HCT116 (cell line): ENCODE results near the gene KAZN. TPM values are rescaled to one million over a fixed set of nuclear protein-coding genes. Genes with fewer than 3 reads are reported as not detected.

Source experiments
- ATAC-seq: fragments of 200-7000 bp; cut with Tn5 transposase; 2 replicates; pipeline ENCODE4 v1.9.1; 2020; ENCODE audit warnings: mild to moderate bottlenecking, moderate library complexity
- BruUV-seq: library from RNA; stranded (reverse); fragments of 400-500 nt; replicated peaks from 2 replicates; lab custom pipeline; 2021; lab: Mats Ljungman, UMichigan
- CTCF ChIA-PET: fragments of 300-600 bp; sonication (Branson Sonifier 250); formaldehyde crosslinking; loops from one replicate; lab custom pipeline; 2021; ENCODE audit warnings: antibody characterized with exemption; lab: Charles Lee
- POLR2A ChIA-PET: fragments of 300-600, 350-600 bp; sonication (Branson Sonifier 250); formaldehyde crosslinking; loops from one replicate; lab custom pipeline; 2021; ENCODE audit warnings: antibody characterized with exemption; lab: Charles Lee
- RAD21 ChIA-PET, 2 experiments: fragments of 300-600 bp; sonication (Branson Sonifier 250); formaldehyde crosslinking; loops; one replicate each; lab custom pipeline; 2023; ENCODE audit warnings: low total read pairs in 2 of 2; ENCODE audit not compliant: uncharacterized antibody in 2 of 2, unreplicated experiment in 2 of 2, low non-redundant PET in 1 of 2; lab: Charles Lee
- DNase-seq: peaks from one replicate; pipeline ENCODE4 v3.0.0-alpha.2; 2010; ENCODE audit warnings: low read depth, low spot score
- H2AFZ ChIP-seq: fragments of 200-600 bp; shearing (Covaris generic), sonication (generic); 2 replicates; pipeline ENCODE4 v1.6.1; 2017; ENCODE audit warnings: low read depth, mixed run types, mixed read lengths, antibody characterized with exemption, low read length; ENCODE audit not compliant: poor library complexity, severe bottlenecking
- H3K27ac ChIP-seq: 2 replicates; pipeline ENCODE4 v1.5.1; 2012; ENCODE audit warnings: low read depth, low read length
- H3K27me3 ChIP-seq: fragments of 200-600 bp; sonication (generic); 2 replicates; pipeline ENCODE4 v1.6.1; 2016; ENCODE audit warnings: mixed run types, low read length, mixed read lengths; ENCODE audit not compliant: insufficient read depth
- H3K36me3 ChIP-seq, 2 experiments: fragments of 200-500 bp in 1 of 2; fragments of 200-600 bp in 1 of 2; sonication (Bioruptor generic) in 1 of 2; sonication (generic) in 1 of 2; 2 replicates each; pipeline versions ENCODE4 v1.5.1 to v1.6.1; 2014 to 2016; ENCODE audit warnings: low read length in 2 of 2, inconsistent platforms in 1 of 2, mixed read lengths in 1 of 2, mixed run types in 1 of 2; ENCODE audit not compliant: insufficient read depth in 2 of 2, control insufficient read depth in 1 of 2
- H3K4me1 ChIP-seq, 2 experiments: fragments of 200-600 bp in 1 of 2; sonication (generic) in 1 of 2; 2 replicates each; pipeline versions ENCODE4 v1.5.1 to v1.6.1; 2012 to 2017; ENCODE audit warnings: low read length in 2 of 2, inconsistent platforms in 1 of 2, mild to moderate bottlenecking in 1 of 2, mixed read lengths in 1 of 2, mixed run types in 1 of 2, moderate library complexity in 1 of 2; ENCODE audit not compliant: insufficient read depth in 2 of 2, control insufficient read depth in 1 of 2
- H3K4me2 ChIP-seq: fragments of 200-600 bp; sonication (generic); 2 replicates; pipeline ENCODE4 v1.6.1; 2017; ENCODE audit warnings: mixed run types, low read length, mixed read lengths
- H3K4me3 ChIP-seq, 2 experiments: fragments of 200-600 bp in 1 of 2; sonication (generic) in 1 of 2; replicated peaks in 1 of 2; 2 replicates each; pipeline ENCODE4 v1.5.1; 2011 to 2016; ENCODE audit warnings: low read length in 2 of 2, control low read depth in 1 of 2, low read depth in 1 of 2, mild to moderate bottlenecking in 1 of 2, mixed read lengths in 1 of 2, mixed run types in 1 of 2
- H3K79me2 ChIP-seq: fragments of 200-600 bp; sonication (generic); 2 replicates; pipeline ENCODE4 v1.6.1; 2017; ENCODE audit warnings: mild to moderate bottlenecking, mixed run types, low read length, moderate library complexity, mixed read lengths; ENCODE audit not compliant: insufficient read depth
- H3K9ac ChIP-seq: fragments of 200-600 bp; sonication (generic); 2 replicates; pipeline ENCODE4 v1.6.1; 2016; ENCODE audit warnings: low read length, mixed read lengths
- H3K9me2 ChIP-seq: fragments of 200-600 bp; sonication (generic), shearing (Covaris generic); 2 replicates; pipeline ENCODE4 v1.6.1; 2017; ENCODE audit warnings: mixed run types, mild to moderate bottlenecking, moderate library complexity; ENCODE audit not compliant: insufficient read depth
- H3K9me3 ChIP-seq, 2 experiments: fragments of 200-500 bp in 1 of 2; fragments of 200-600 bp in 1 of 2; sonication (Bioruptor generic) in 1 of 2; sonication (generic) in 1 of 2; 2 replicates each; pipeline ENCODE4 v1.6.1; 2014 to 2017; ENCODE audit warnings: low read length in 2 of 2, mixed read lengths in 2 of 2, inconsistent platforms in 1 of 2, low read depth in 1 of 2, mild to moderate bottlenecking in 1 of 2, mixed run types in 1 of 2, moderate library complexity in 1 of 2; ENCODE audit not compliant: control insufficient read depth in 1 of 2, insufficient read depth in 1 of 2
- H4K20me1 ChIP-seq: fragments of 200-600 bp; sonication (generic), shearing (Covaris generic); 2 replicates; pipeline ENCODE4 v1.6.1; 2017; ENCODE audit warnings: mixed run types, mild to moderate bottlenecking, moderate library complexity; ENCODE audit not compliant: insufficient read depth
- ELF1 ChIP-seq: IDR thresholded peaks from 2 replicates; pipeline ENCODE4 v1.6.1; 2012; ENCODE audit warnings: low read depth, borderline replicate concordance
- EZH2phosphoT487 ChIP-seq: fragments of 200-600 bp; IDR thresholded peaks from 2 replicates; pipeline ENCODE4 v1.6.1; 2018; ENCODE audit warnings: antibody characterized with exemption, borderline replicate concordance
- FOSL1 ChIP-seq: IDR thresholded peaks from 2 replicates; pipeline ENCODE4 v1.6.1; 2012; ENCODE audit warnings: low read depth
- JUND ChIP-seq: IDR thresholded peaks from 2 replicates; pipeline ENCODE4 v1.6.1; 2012
- SP1 ChIP-seq: IDR thresholded peaks from 2 replicates; pipeline ENCODE4 v1.6.1; 2012; ENCODE audit warnings: low read depth
- TCF7L2 ChIP-seq: IDR thresholded peaks from 2 replicates; pipeline ENCODE4 v1.7.0; 2011; ENCODE audit warnings: borderline replicate concordance, inconsistent platforms; ENCODE audit not compliant: insufficient read depth, insufficient read length; ENCODE audit errors: extremely low read depth
- ZFX ChIP-seq: fragments of 450-650 bp; IDR thresholded peaks from 2 replicates; pipeline ENCODE4 v1.6.1; 2017
- ZNF274 ChIP-seq: fragments of 200-500 bp; sonication (Bioruptor generic); IDR thresholded peaks from 2 replicates; pipeline ENCODE4 v1.6.1; 2014; ENCODE audit warnings: mild to moderate bottlenecking, low read depth, low read length, inconsistent platforms
- intact Hi-C: fragments of 100-400 bp; cut with micrococcal nuclease; formaldehyde crosslinking; loops from 2 replicates; pipeline ENCODE4 v1.10.0; 2022
- total RNA-seq: library from RNA; stranded (reverse); gene quantifications from one replicate; pipeline ENCODE4 v1.2.1, GENCODE V29; 2021; ENCODE audit not compliant: unreplicated experiment
- TF ChIP-seq, protein P1 (sequence below): IDR thresholded peaks from 2 replicates; pipeline ENCODE4 v1.6.1; 2011; ENCODE audit warnings: mild to moderate bottlenecking, low read length, moderate library complexity; ENCODE audit not compliant: insufficient replicate concordance; ENCODE audit errors: extremely low read depth
- TF ChIP-seq, protein P2 (sequence below): IDR thresholded peaks from 2 replicates; pipeline ENCODE4 v1.6.1; 2012; ENCODE audit warnings: low read depth
- TF ChIP-seq, protein P3 (sequence below), 3 experiments: fragments of 200-600 bp in 1 of 3; sonication (generic) in 1 of 3; IDR thresholded peaks in 2 of 3; conservative IDR thresholded peaks in 1 of 3; 2 replicates each; pipeline ENCODE4 v1.5.1; 2012 to 2017; ENCODE audit warnings: low read depth in 2 of 3, low read length in 2 of 3, antibody characterized with exemption in 1 of 3, borderline replicate concordance in 1 of 3, control low read depth in 1 of 3, mild to moderate bottlenecking in 1 of 3, mixed read lengths in 1 of 3, mixed run types in 1 of 3, moderate library complexity in 1 of 3; ENCODE audit not compliant: insufficient read depth in 1 of 3
- TF ChIP-seq, protein P4 (sequence below): IDR thresholded peaks from 2 replicates; pipeline ENCODE4 v1.6.1; 2012
- TF ChIP-seq, protein P5 (sequence below): IDR thresholded peaks from 2 replicates; pipeline ENCODE4 v1.6.1; 2012

KAZN gene
- total RNA-seq, 1 experiment from 2014 or later: 13.4 TPM

DNA sequence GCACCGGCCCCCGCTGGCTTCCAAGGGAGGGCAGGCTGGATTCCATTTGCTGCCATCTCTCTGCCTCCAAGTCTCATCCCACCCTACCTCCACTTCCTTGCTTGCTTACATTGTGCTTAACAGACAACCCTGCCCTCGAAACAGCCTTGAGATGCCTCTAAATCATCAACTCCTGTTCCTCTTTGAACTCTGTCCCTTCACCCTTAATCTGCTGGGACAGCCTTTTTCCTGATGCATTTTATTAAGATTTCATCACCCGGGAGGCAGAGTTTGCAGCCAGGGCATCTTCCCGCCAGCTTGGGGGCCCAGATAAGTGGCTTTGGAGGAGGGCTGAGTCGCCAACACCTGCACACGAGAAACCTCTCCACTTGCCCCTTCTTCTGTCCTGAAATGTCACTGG lies 192.5 kb downstream of the KAZN start:
- no TSS peak for BruUV-seq
- intact Hi-C loops: no loop called here

More for the DNA sequence above, 192.5 kb downstream of the KAZN start:
- Histone ChIP-seq H3K79me2 (no peaks in the 10 kb centered on the region), H2AFZ (no peak overlapping the region), H3K9ac (no peak overlapping the region), H3K4me1 (peaks cover 0 to 5% of the 10 kb centered on the region in 2 experiments; a peak in 1 of 4 replicates), H4K20me1 (no peaks in the 10 kb centered on the region), H3K9me3 (no peaks in the 10 kb centered on the region), H3K27me3 (peaks cover 15% of the 10 kb centered on the region; the same call in 1 of the 2 replicates), H3K27ac (no peak overlapping the region), H3K4me2 (no peak overlapping the region), H3K9me2 (no peaks in the 10 kb centered on the region), H3K4me3 (no peak overlapping the region), H3K36me3 (no peaks in the 10 kb centered on the region)
- ChIA-PET CTCF (interaction anchor here (1.6 kb wide), 1 partner anchor 12 kb away, joined by 4 read pairs; no protein-coding TSS in a partner anchor), POLR2A (no interaction called here), RAD21 (no interaction called here)
- no peak for ATAC-seq
- DNase-seq: no peak
- TF ChIP-seq FOSL1: no peak
- no peak for TF ChIP-seq TCF7L2
- TF ChIP-seq ZNF274: no peak
- no peak for TF ChIP-seq ZFX
- TF ChIP-seq, protein P1, sequence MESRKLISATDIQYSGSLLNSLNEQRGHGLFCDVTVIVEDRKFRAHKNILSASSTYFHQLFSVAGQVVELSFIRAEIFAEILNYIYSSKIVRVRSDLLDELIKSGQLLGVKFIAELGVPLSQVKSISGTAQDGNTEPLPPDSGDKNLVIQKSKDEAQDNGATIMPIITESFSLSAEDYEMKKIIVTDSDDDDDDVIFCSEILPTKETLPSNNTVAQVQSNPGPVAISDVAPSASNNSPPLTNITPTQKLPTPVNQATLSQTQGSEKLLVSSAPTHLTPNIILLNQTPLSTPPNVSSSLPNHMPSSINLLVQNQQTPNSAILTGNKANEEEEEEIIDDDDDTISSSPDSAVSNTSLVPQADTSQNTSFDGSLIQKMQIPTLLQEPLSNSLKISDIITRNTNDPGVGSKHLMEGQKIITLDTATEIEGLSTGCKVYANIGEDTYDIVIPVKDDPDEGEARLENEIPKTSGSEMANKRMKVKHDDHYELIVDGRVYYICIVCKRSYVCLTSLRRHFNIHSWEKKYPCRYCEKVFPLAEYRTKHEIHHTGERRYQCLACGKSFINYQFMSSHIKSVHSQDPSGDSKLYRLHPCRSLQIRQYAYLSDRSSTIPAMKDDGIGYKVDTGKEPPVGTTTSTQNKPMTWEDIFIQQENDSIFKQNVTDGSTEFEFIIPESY: no peak
- TF ChIP-seq EZH2phosphoT487: no peak
- TF ChIP-seq, protein P2, sequence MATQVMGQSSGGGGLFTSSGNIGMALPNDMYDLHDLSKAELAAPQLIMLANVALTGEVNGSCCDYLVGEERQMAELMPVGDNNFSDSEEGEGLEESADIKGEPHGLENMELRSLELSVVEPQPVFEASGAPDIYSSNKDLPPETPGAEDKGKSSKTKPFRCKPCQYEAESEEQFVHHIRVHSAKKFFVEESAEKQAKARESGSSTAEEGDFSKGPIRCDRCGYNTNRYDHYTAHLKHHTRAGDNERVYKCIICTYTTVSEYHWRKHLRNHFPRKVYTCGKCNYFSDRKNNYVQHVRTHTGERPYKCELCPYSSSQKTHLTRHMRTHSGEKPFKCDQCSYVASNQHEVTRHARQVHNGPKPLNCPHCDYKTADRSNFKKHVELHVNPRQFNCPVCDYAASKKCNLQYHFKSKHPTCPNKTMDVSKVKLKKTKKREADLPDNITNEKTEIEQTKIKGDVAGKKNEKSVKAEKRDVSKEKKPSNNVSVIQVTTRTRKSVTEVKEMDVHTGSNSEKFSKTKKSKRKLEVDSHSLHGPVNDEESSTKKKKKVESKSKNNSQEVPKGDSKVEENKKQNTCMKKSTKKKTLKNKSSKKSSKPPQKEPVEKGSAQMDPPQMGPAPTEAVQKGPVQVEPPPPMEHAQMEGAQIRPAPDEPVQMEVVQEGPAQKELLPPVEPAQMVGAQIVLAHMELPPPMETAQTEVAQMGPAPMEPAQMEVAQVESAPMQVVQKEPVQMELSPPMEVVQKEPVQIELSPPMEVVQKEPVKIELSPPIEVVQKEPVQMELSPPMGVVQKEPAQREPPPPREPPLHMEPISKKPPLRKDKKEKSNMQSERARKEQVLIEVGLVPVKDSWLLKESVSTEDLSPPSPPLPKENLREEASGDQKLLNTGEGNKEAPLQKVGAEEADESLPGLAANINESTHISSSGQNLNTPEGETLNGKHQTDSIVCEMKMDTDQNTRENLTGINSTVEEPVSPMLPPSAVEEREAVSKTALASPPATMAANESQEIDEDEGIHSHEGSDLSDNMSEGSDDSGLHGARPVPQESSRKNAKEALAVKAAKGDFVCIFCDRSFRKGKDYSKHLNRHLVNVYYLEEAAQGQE: no peak
- TF ChIP-seq, protein P3, sequence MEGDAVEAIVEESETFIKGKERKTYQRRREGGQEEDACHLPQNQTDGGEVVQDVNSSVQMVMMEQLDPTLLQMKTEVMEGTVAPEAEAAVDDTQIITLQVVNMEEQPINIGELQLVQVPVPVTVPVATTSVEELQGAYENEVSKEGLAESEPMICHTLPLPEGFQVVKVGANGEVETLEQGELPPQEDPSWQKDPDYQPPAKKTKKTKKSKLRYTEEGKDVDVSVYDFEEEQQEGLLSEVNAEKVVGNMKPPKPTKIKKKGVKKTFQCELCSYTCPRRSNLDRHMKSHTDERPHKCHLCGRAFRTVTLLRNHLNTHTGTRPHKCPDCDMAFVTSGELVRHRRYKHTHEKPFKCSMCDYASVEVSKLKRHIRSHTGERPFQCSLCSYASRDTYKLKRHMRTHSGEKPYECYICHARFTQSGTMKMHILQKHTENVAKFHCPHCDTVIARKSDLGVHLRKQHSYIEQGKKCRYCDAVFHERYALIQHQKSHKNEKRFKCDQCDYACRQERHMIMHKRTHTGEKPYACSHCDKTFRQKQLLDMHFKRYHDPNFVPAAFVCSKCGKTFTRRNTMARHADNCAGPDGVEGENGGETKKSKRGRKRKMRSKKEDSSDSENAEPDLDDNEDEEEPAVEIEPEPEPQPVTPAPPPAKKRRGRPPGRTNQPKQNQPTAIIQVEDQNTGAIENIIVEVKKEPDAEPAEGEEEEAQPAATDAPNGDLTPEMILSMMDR (IDR thresholded peaks at IDR 0.05 in 2 of 3, conservative IDR thresholded peaks at IDR 0.05 in 1 of 3; ENCODE audit: borderline replicate concordance in 1 of 3, insufficient read depth in 1 of 3, low read depth in 2 of 3, low read length in 2 of 3): no peak
- TF ChIP-seq JUND: no peak
- TF ChIP-seq, protein P4, sequence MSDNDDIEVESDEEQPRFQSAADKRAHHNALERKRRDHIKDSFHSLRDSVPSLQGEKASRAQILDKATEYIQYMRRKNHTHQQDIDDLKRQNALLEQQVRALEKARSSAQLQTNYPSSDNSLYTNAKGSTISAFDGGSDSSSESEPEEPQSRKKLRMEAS: no peak
- TF ChIP-seq, protein P5, sequence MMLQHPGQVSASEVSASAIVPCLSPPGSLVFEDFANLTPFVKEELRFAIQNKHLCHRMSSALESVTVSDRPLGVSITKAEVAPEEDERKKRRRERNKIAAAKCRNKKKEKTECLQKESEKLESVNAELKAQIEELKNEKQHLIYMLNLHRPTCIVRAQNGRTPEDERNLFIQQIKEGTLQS: no peak
- no peak for TF ChIP-seq SP1
- no peak for TF ChIP-seq ELF1
- TF ChIP-seq, all 23 proteins: peak for 0
